Measurements from ENCODE around the gene GPC6. TPM values are rescaled to one million over a fixed set of nuclear protein-coding genes. Genes with fewer than 3 reads are reported as not detected.

Gene GPC6
- total and polyA plus RNA-seq, 9 of the 15 experiments (the other 6 are each of a cell fraction or from before 2014, with no cell fraction given), result under 0.01 to 0.20 (median 0.01) TPM; not detected in 4

DNA sequence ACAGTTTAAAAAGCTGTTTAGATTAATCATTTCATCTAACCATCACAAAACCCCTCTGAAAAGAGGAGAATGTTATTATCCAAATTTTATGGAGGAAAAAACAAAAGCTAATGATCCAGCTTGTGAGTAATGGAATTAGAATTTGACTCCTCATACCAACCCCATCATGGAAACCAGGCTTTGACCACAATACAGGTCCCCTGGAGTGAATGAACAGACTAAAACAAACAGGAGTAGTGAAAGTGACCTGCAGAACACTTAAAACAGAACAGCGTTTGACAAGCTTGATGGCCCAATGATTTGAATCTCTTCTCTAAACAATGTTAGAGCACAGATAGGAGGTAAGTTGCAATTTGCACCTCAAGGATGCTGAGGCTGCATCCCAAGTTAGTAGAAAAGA, 1022.9 kb downstream of the GPC6 start:
- H3K9me1 ChIP-seq (ENCODE audit: control insufficient read depth, insufficient read depth, low read length), result no peaks in the 10 kb centered on the region
- POLR2A ChIA-PET, result no interaction called here
- no peaks in the 10 kb centered on the region for H3K9me3 ChIP-seq (replicated peaks; ENCODE audit: control insufficient read depth, insufficient read depth, low read depth, low read length)
- intact Hi-C loops (cut with micrococcal nuclease), result no loop called here
- H3K4me2 ChIP-seq (ENCODE audit: insufficient read depth, low read length), result no peak overlapping the region
- H3K4me1 ChIP-seq (replicated peaks in 1 of 2; ENCODE audit: control insufficient read depth in 2 of 2, insufficient read depth in 2 of 2, low read length in 2 of 2), result no peaks in the 10 kb centered on the region
- H2AFZ ChIP-seq (ENCODE audit: low read depth, low read length), result no peak overlapping the region
- no peak overlapping the region for H3K27ac ChIP-seq (ENCODE audit: extremely low read depth, low read depth, low read length)
- ATAC-seq (no peak), FAIRE-seq (no peak), DNase-seq (ENCODE audit: extremely low read depth in 1 of 4, low spot score in 3 of 4) (no peak)
- no peaks in the 10 kb centered on the region for H3K36me3 ChIP-seq (ENCODE audit: control insufficient read depth, insufficient read depth, low read length)
- CTCF ChIA-PET (ENCODE audit: low intra/inter-chr PET ratio), result no interaction called here
- no peaks in the 10 kb centered on the region for H3K27me3 ChIP-seq (ENCODE audit: control insufficient read depth in 2 of 2, insufficient read depth in 2 of 2, low read length in 2 of 2)
- 0% methylated on average over 1 of the region's 1 CpG for WGBS (ENCODE audit: insufficient coverage, low coverage, missing lambda C conversion rate)
- no peaks in the 10 kb centered on the region for H4K20me1 ChIP-seq (replicated peaks; ENCODE audit: control insufficient read depth, insufficient read depth, low read length)
- no peaks in the 10 kb centered on the region for H3K79me2 ChIP-seq (ENCODE audit: control insufficient read depth, insufficient read depth, low read length)
- no peak overlapping the region for H3K4me3 ChIP-seq
- BruUV-seq (replicated peaks), result no TSS peak
- in situ Hi-C loops (cut with MboI), result no loop called here
- no peak overlapping the region for H3K9ac ChIP-seq (ENCODE audit: insufficient read depth in 1 of 2, low read depth in 2 of 2, low read length in 2 of 2)
- TF ChIP-seq ZNF696 (CRISPR knock-in tag; conservative IDR thresholded peaks at IDR 0.05), result no peak
- TF ChIP-seq NFXL1 (CRISPR knock-in tag; IDR thresholded peaks at IDR 0.05), result no peak
- no peak for TF ChIP-seq MAFF (IDR thresholded peaks at IDR 0.05; ENCODE audit: low read length)
- no peak for TF ChIP-seq TOE1 (IDR thresholded peaks at IDR 0.05; ENCODE audit: borderline replicate concordance)
- TF ChIP-seq TOE1 (CRISPR knock-in tag; IDR thresholded peaks at IDR 0.05; ENCODE audit: borderline replicate concordance, low read depth), result no peak
- TF ChIP-seq, protein P1, sequence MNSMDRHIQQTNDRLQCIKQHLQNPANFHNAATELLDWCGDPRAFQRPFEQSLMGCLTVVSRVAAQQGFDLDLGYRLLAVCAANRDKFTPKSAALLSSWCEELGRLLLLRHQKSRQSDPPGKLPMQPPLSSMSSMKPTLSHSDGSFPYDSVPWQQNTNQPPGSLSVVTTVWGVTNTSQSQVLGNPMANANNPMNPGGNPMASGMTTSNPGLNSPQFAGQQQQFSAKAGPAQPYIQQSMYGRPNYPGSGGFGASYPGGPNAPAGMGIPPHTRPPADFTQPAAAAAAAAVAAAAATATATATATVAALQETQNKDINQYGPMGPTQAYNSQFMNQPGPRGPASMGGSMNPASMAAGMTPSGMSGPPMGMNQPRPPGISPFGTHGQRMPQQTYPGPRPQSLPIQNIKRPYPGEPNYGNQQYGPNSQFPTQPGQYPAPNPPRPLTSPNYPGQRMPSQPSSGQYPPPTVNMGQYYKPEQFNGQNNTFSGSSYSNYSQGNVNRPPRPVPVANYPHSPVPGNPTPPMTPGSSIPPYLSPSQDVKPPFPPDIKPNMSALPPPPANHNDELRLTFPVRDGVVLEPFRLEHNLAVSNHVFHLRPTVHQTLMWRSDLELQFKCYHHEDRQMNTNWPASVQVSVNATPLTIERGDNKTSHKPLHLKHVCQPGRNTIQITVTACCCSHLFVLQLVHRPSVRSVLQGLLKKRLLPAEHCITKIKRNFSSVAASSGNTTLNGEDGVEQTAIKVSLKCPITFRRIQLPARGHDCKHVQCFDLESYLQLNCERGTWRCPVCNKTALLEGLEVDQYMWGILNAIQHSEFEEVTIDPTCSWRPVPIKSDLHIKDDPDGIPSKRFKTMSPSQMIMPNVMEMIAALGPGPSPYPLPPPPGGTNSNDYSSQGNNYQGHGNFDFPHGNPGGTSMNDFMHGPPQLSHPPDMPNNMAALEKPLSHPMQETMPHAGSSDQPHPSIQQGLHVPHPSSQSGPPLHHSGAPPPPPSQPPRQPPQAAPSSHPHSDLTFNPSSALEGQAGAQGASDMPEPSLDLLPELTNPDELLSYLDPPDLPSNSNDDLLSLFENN (IDR thresholded peaks at IDR 0.05; ENCODE audit: low read depth in 2 of 2, low read length in 2 of 2), result no peak
- TF ChIP-seq CHD4 (IDR thresholded peaks at IDR 0.05; ENCODE audit: insufficient read depth, insufficient replicate concordance, low read depth, low read length, poor library complexity, severe bottlenecking), result no peak
- TF ChIP-seq HCFC1 (IDR thresholded peaks at IDR 0.05; ENCODE audit: low read depth, low read length), result no peak
- no peak for TF ChIP-seq SMARCA5 (IDR thresholded peaks at IDR 0.05)
- TF ChIP-seq, protein P2, sequence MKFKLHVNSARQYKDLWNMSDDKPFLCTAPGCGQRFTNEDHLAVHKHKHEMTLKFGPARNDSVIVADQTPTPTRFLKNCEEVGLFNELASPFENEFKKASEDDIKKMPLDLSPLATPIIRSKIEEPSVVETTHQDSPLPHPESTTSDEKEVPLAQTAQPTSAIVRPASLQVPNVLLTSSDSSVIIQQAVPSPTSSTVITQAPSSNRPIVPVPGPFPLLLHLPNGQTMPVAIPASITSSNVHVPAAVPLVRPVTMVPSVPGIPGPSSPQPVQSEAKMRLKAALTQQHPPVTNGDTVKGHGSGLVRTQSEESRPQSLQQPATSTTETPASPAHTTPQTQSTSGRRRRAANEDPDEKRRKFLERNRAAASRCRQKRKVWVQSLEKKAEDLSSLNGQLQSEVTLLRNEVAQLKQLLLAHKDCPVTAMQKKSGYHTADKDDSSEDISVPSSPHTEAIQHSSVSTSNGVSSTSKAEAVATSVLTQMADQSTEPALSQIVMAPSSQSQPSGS (CRISPR knock-in tag; IDR thresholded peaks at IDR 0.05), result no peak
- TF ChIP-seq ZNF239 (CRISPR knock-in tag; IDR thresholded peaks at IDR 0.05), result no peak
- TF ChIP-seq ZNF224 (CRISPR knock-in tag; IDR thresholded peaks at IDR 0.05), result no peak
- TF ChIP-seq, protein P3, sequence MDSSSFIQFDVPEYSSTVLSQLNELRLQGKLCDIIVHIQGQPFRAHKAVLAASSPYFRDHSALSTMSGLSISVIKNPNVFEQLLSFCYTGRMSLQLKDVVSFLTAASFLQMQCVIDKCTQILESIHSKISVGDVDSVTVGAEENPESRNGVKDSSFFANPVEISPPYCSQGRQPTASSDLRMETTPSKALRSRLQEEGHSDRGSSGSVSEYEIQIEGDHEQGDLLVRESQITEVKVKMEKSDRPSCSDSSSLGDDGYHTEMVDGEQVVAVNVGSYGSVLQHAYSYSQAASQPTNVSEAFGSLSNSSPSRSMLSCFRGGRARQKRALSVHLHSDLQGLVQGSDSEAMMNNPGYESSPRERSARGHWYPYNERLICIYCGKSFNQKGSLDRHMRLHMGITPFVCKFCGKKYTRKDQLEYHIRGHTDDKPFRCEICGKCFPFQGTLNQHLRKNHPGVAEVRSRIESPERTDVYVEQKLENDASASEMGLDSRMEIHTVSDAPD (CRISPR knock-in tag; IDR thresholded peaks at IDR 0.05), result no peak
- TF ChIP-seq SLC30A9 (CRISPR knock-in tag; IDR thresholded peaks at IDR 0.05), result no peak
- no peak for TF ChIP-seq CHD1 (IDR thresholded peaks at IDR 0.05; ENCODE audit: low read length)
- TF ChIP-seq, protein P4, sequence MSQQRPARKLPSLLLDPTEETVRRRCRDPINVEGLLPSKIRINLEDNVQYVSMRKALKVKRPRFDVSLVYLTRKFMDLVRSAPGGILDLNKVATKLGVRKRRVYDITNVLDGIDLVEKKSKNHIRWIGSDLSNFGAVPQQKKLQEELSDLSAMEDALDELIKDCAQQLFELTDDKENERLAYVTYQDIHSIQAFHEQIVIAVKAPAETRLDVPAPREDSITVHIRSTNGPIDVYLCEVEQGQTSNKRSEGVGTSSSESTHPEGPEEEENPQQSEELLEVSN (IDR thresholded peaks at IDR 0.05; ENCODE audit: borderline replicate concordance in 1 of 2, extremely low read depth in 1 of 2, insufficient read depth in 1 of 2, insufficient read length in 1 of 2, low read depth in 1 of 2, low read length in 1 of 2, poor library complexity in 1 of 2, severe bottlenecking in 1 of 2), result no peak
